Spleen (tissue), 11 donors: ENCODE data around the gene C1QTNF1. TPM values are rescaled to one million over a fixed set of nuclear protein-coding genes. Genes with fewer than 3 reads are reported as not detected.

Experiments
- DNase-seq: peaks from one replicate; pipeline ENCODE4 v3.0.0-alpha.2; 2020
- H3K27ac ChIP-seq, 8 donors: fragments of 200-600 bp; sonication (generic) in 7 of 8; 1 replicate in 4 of 8; 2 replicates in 4 of 8; pipeline versions ENCODE4 v1.5.0 to v1.8.0; 2016 to 2021; ENCODE audit warnings: inconsistent platforms in 4 of 8, mild to moderate bottlenecking in 4 of 8, moderate library complexity in 1 of 8
- H3K27me3 ChIP-seq, 7 donors: fragments of 200-600 bp; sonication (generic) in 6 of 7; replicated peaks in 1 of 7; 1 replicate in 4 of 7; 2 replicates in 3 of 7; pipeline versions ENCODE4 v1.5.0 to v1.8.0; 2016 to 2021; ENCODE audit warnings: inconsistent platforms in 3 of 7, mild to moderate bottlenecking in 1 of 7
- H3K36me3 ChIP-seq, 6 donors: fragments of 200-600 bp; sonication (generic) in 5 of 6; 1 replicate in 4 of 6; 2 replicates in 2 of 6; pipeline versions ENCODE4 v1.5.0 to v1.8.0; 2016 to 2021; ENCODE audit warnings: inconsistent platforms in 2 of 6
- H3K4me1 ChIP-seq, 6 donors: fragments of 200-600 bp; sonication (generic) in 5 of 6; 1 replicate in 3 of 6; 2 replicates in 3 of 6; pipeline versions ENCODE4 v1.5.0 to v1.8.0; 2016 to 2021; ENCODE audit warnings: inconsistent platforms in 3 of 6
- H3K4me3 ChIP-seq, 8 donors: fragments of 200-600 bp; sonication (generic) in 7 of 8; 1 replicate in 4 of 8; 2 replicates in 4 of 8; pipeline versions ENCODE4 v1.5.0 to v1.8.0; 2016 to 2021; ENCODE audit warnings: inconsistent platforms in 4 of 8, mild to moderate bottlenecking in 4 of 8, moderate library complexity in 2 of 8
- H3K9me3 ChIP-seq, 8 donors: fragments of 200-600 bp; sonication (generic) in 7 of 8; 1 replicate in 4 of 8; 2 replicates in 4 of 8; pipeline versions ENCODE4 v1.5.0 to v1.8.0; 2016 to 2021; ENCODE audit warnings: inconsistent platforms in 4 of 8
- POLR2A ChIP-seq, 3 donors: fragments of 450-650 bp; IDR thresholded peaks; one replicate each; pipeline ENCODE4 v1.5.1; 2017; ENCODE audit warnings: antibody characterized with exemption in 3 of 3, mild to moderate bottlenecking in 1 of 3
- POLR2AphosphoS5 ChIP-seq, 3 donors: sonication (generic); formaldehyde crosslinking; IDR thresholded peaks; one replicate each; pipeline ENCODE4 v1.5.1; 2017; ENCODE audit warnings: antibody characterized with exemption in 3 of 3
- WGBS, 5 donors: extraction: QIAGEN DNeasy Blood & Tissue Kit in 3 of 5; methylation state at CpG; one replicate each; pipeline versions ENCODE4 v1.1.5 to v1.1.7; 2013 to 2018; 5-methylcytosine and 5-hydroxymethylcytosine counted together
- intact Hi-C: fragments of 100-400 bp; cut with DNase I; formaldehyde crosslinking; loops from one replicate; pipeline ENCODE4 v1.15.0; 2023; ENCODE audit warnings: low total_unique reads
- polyA plus RNA-seq, 3 donors: library from polyadenylated mRNA; stranded (reverse); fragments of 200-250 nt; gene quantifications; one replicate each; pipeline ENCODE4 v1.2.1, GENCODE V29; 2013
- total RNA-seq, 7 donors: library from RNA; depleted of rRNA in 3 of 7; stranded (reverse); fragments of >200 nt in 3 of 7; fragmentation: NEBNext Ultra II Directional in 4 of 7; extraction: Animal tissue kit (Norgen Biotek cat#: 25700) in 4 of 7; gene quantifications; one replicate each; pipeline versions ENCODE4 v1.1.0 to v1.2.1, GENCODE V29; 2016 to 2021
- TF ChIP-seq, protein P1 (sequence below), 11 experiments: fragments of 200-600 bp in 7 of 11; fragments of 450-650 bp in 4 of 11; sonication (generic) in 4 of 11; IDR thresholded peaks in 8 of 11; conservative IDR thresholded peaks in 3 of 11; 1 replicate in 7 of 11; 2 replicates in 4 of 11; pipeline versions ENCODE4 v1.4.0 to v1.8.0; 2016 to 2021; ENCODE audit warnings: antibody characterized with exemption in 11 of 11, inconsistent platforms in 4 of 11, mild to moderate bottlenecking in 1 of 11
- donor health status: healthy with polysubstance abuse.
- donor health status: DM: no; HTN: no; CAD: no; lungs with moderate emphysema.
- donor health status: DM: no; HTN: no; CAD: no.
- donor health status: Bipolar disorder and iron deficiency.
- donor health status: healthy.
- donor health status: DM: no; HTN: no; CAD: no.
- donor health status: DM: yes; HTN: yes; CAD: no.

Gene C1QTNF1
- total and polyA plus RNA-seq, 10 donors, result 14.7 to 101 (median 44.4) TPM

DNA sequence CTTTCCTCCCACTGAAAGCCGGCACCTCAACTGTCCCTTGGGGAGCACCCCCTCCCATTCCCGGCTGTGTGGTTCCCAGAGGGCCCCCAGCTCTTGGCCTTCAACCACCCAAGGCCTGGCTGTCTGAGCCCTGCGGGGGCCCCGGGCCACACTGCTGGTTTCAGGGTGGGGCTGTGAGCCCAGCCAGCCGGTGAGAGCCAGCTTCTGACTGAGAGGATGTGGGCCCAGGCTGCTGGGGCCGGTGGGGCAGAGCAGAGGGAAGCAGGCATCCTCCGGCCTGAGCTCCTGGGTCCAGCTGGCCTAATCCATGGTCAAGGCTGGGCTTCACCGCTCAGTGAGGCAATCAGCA, 43.4 kb upstream of the C1QTNF1 start:
- intact Hi-C loops, result no loop called here
- Histone ChIP-seq H3K4me3 (no peak overlapping the region), H3K4me1 (peaks cover 7 to 55% (median 36%) of the 10 kb centered on the region in 6 donors), H3K36me3 (no peaks in the 10 kb centered on the region), H3K9me3 (no peaks in the 10 kb centered on the region), H3K27ac (peak overlapping the region in 5 of 8 donors; percentile 42 to 71 (median 62)), H3K27me3 (no peaks in the 10 kb centered on the region)
- TF ChIP-seq POLR2AphosphoS5 (IDR thresholded peaks at IDR 0.05) (no peak), POLR2A (IDR thresholded peaks at IDR 0.05) (no peak)
- TF ChIP-seq, protein P1, sequence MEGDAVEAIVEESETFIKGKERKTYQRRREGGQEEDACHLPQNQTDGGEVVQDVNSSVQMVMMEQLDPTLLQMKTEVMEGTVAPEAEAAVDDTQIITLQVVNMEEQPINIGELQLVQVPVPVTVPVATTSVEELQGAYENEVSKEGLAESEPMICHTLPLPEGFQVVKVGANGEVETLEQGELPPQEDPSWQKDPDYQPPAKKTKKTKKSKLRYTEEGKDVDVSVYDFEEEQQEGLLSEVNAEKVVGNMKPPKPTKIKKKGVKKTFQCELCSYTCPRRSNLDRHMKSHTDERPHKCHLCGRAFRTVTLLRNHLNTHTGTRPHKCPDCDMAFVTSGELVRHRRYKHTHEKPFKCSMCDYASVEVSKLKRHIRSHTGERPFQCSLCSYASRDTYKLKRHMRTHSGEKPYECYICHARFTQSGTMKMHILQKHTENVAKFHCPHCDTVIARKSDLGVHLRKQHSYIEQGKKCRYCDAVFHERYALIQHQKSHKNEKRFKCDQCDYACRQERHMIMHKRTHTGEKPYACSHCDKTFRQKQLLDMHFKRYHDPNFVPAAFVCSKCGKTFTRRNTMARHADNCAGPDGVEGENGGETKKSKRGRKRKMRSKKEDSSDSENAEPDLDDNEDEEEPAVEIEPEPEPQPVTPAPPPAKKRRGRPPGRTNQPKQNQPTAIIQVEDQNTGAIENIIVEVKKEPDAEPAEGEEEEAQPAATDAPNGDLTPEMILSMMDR (IDR thresholded peaks at IDR 0.05 in 8 of 11, conservative IDR thresholded peaks at IDR 0.05 in 3 of 11), result no peak
- no peak for DNase-seq
- WGBS, 5 donors, result 66 to 92% (median 68%) methylated on average over 5 to 8 of the region's 8 CpGs

DNA sequence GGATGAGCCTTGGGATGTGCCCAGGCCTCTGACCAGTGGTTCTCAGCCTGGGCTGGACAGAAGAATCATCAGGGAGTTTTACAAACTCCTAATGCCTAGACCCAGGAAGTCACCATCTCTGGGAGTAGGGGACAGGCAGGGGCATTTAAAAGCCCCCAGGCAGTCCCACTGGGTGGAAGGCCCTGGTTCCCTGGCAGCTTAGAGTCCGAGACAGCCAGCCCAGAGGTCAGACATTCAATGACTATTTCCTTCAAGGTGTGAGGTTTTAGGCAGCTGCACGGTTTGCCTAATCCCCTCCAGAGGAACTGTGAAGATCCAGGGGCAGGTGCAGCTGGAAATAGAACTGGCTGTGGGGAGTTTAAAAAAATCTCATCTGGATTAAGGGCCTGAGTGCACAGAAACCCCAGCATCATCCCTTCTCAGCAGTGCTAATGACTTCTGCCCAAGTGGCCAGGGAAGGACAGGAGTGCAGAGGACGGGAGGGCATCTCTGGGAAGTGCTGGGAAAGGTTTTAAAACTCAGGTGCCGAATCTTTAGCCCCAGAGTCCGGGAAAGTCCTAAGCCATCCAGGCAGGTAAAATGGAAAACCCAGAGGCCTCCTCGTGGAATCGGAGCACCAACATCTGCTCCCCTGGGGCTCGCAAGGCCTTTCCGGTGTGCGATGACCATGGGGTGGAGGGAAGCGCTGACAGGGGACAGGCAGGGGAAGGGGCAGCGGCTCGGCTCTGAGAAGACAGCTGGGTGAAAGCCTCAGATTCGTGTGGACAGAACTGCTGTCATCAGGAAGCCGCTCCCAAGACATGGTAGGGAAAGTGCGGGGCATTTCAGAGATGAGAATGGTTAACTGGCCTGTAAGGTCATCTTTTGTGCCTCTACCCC, 42.7 kb upstream of the C1QTNF1 start:
- H3K4me3 ChIP-seq, result no peak overlapping the region
- H3K36me3 ChIP-seq, result no peaks in the 10 kb centered on the region
- 81 to 92% (median 88%) methylated on average over 16 of the region's 16 CpGs for WGBS, 5 donors
- no peak for DNase-seq
- peak overlapping the region in 2 of 8 donors; percentile 70 to 71 for H3K27ac ChIP-seq
- H3K9me3 ChIP-seq, result no peaks in the 10 kb centered on the region
- H3K4me1 ChIP-seq, result peaks cover 12 to 55% (median 39%) of the 10 kb centered on the region in 6 donors
- H3K27me3 ChIP-seq, result no peaks in the 10 kb centered on the region
- intact Hi-C loops, result no loop called here
- TF ChIP-seq POLR2A (IDR thresholded peaks at IDR 0.05) (no peak), POLR2AphosphoS5 (IDR thresholded peaks at IDR 0.05) (no peak)
- TF ChIP-seq, protein P1 (IDR thresholded peaks at IDR 0.05 in 8 of 11, conservative IDR thresholded peaks at IDR 0.05 in 3 of 11), result no peak

DNA sequence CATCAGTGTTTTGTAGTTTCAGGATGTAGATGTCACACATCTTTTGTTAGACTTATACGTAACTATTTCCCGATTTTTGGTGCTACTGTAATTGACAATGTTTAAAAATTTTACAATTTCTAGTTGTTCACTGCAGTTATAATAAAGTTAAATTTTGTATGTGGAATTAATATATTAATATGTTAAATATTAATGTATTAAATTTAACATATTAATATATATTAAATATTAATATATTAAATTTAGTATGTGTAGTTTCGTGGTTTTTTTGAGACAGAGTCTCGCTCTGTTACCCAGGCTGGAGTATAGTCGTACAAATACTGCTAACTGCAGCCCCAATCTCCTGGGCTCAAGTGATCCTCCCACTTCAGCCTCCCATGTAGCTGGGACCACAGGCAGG, 38.6 kb upstream of the C1QTNF1 start:
- TF ChIP-seq, protein P1 (IDR thresholded peaks at IDR 0.05 in 8 of 11, conservative IDR thresholded peaks at IDR 0.05 in 3 of 11), result no peak
- TF ChIP-seq POLR2AphosphoS5 (IDR thresholded peaks at IDR 0.05) (no peak), POLR2A (IDR thresholded peaks at IDR 0.05) (no peak)
- H3K9me3 ChIP-seq, result no peaks in the 10 kb centered on the region
- no peak overlapping the region for H3K4me3 ChIP-seq
- no peak for DNase-seq
- no peaks in the 10 kb centered on the region for H3K27me3 ChIP-seq
- WGBS, 5 donors, result 84 to 93% (median 87%) methylated on average over 5 of the region's 5 CpGs
- H3K36me3 ChIP-seq, result peaks cover 0 to 15% (median 5%) of the 10 kb centered on the region in 6 donors
- intact Hi-C loops, result no loop called here
- H3K27ac ChIP-seq, result peak overlapping the region; percentile 68 to 87 (median 78)
- peaks cover 11 to 42% (median 35%) of the 10 kb centered on the region in 6 donors for H3K4me1 ChIP-seq

DNA sequence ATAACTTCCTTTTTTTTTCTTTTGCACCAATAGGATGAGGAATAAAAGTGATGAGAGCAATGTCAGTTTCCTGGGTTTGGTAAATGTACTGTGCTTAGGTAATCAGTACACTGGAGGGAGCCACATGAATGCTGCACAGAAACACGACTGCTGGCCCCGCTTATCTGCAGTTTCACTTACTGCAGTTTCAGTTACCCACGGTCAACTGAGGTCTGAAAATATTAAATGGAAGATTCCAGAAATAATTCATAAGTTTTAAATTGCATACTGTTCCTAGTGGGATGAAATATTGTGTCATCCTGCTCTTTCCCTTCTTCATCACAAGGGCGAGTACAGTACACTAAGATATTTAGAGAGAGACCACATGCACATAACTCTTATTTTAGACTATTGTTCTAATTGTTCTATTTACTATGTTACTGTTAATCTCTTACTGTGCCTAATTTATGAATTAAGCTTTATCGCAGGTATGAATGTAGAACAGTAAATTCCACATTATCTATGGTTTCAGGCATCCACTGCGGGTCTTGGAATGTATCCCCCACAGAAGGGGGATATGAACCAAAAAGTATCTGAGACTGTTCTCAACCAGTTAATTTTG, 37.8 kb upstream of the C1QTNF1 start:
- no peaks in the 10 kb centered on the region for H3K9me3 ChIP-seq
- no peaks in the 10 kb centered on the region for H3K27me3 ChIP-seq
- intact Hi-C loops, result no loop called here
- TF ChIP-seq POLR2AphosphoS5 (IDR thresholded peaks at IDR 0.05), result peak in 1 of 3 donors; percentile 34
- TF ChIP-seq, protein P1 (IDR thresholded peaks at IDR 0.05 in 8 of 11, conservative IDR thresholded peaks at IDR 0.05 in 3 of 11), result peak in 7 of 11 experiments; percentile 27 to 55 (median 42)
- peak in 1 of 3 donors; percentile 37 for TF ChIP-seq POLR2A (IDR thresholded peaks at IDR 0.05)
- H3K27ac ChIP-seq, result peak overlapping the region; percentile 68 to 87 (median 78)
- peaks cover 0 to 23% (median 13%) of the 10 kb centered on the region in 6 donors for H3K36me3 ChIP-seq
- DNase-seq, result no peak
- 14 to 21% (median 17%) methylated on average over 6 of the region's 6 CpGs for WGBS, 5 donors
- H3K4me3 ChIP-seq, result peak overlapping the region; percentile 2 to 64 (median 32)
- peaks cover 11 to 44% (median 37%) of the 10 kb centered on the region in 6 donors for H3K4me1 ChIP-seq
